ENCODE data around the gene CXCL12.

DNA sequence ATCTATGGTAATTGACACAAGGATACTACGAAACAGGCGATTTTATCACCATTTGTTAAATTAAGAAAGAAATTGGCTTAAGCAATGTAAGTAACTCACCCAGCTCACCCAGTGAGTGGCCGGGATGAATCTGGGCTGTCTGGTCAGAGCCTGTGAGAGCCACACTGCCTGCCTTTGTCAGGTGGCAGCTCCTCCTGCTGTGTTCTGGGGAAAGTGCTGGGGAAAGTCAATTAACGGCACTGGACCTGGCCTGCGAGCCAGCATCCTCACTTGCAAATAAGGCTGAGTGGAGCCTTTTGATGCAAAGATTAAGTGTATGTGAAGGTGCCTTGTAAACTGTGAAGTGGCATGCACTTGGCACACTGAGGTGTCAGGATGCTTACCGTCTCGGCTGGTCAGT lies 13.4 kb upstream of the CXCL12 start:
- TF ChIP-seq JUN (IDR thresholded peaks at IDR 0.05; ENCODE audit: borderline replicate concordance, insufficient read depth, insufficient read length, low read depth) (no peak), POLR2AphosphoS5 (IDR thresholded peaks at IDR 0.05; ENCODE audit: insufficient read depth, low read depth, low read length) (no peak)
- TF ChIP-seq, protein P1, sequence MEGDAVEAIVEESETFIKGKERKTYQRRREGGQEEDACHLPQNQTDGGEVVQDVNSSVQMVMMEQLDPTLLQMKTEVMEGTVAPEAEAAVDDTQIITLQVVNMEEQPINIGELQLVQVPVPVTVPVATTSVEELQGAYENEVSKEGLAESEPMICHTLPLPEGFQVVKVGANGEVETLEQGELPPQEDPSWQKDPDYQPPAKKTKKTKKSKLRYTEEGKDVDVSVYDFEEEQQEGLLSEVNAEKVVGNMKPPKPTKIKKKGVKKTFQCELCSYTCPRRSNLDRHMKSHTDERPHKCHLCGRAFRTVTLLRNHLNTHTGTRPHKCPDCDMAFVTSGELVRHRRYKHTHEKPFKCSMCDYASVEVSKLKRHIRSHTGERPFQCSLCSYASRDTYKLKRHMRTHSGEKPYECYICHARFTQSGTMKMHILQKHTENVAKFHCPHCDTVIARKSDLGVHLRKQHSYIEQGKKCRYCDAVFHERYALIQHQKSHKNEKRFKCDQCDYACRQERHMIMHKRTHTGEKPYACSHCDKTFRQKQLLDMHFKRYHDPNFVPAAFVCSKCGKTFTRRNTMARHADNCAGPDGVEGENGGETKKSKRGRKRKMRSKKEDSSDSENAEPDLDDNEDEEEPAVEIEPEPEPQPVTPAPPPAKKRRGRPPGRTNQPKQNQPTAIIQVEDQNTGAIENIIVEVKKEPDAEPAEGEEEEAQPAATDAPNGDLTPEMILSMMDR (IDR thresholded peaks at IDR 0.05; ENCODE audit: extremely low read depth in 1 of 2, insufficient read depth in 1 of 2, low read depth in 1 of 2, low read length in 2 of 2) = no peak

All from endothelial cell of umbilical vein (primary cell).